ENCODE data around the gene SERPINB8.

Gene SERPINB8

DNA sequence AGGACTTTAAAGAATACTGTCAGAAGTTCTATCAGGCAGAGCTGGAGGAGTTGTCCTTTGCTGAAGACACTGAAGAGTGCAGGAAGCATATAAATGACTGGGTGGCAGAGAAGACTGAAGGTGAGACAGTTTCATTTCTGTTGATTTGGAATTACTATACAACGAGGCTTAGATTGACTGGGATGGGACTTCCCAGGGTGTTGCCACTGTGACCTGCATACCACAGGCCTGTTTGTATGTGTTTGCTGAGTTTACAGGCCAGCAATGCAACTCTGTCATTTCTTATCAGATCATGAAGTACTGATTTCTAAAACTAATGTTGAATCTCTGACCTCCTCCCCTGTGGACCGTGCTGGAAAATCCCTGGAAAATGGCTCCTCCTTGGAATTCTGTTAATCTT lies 11.8 kb downstream of the SERPINB8 start:
- no peak overlapping the region for H3K4me3 ChIP-seq (ENCODE audit: low read depth, low read length)
- in situ Hi-C loops (cut with HindIII; ENCODE audit: low sequenced_read_pairs), result no loop called here
- DNase-seq (ENCODE audit: low read depth), result no peak
- TF ChIP-seq, protein P1, sequence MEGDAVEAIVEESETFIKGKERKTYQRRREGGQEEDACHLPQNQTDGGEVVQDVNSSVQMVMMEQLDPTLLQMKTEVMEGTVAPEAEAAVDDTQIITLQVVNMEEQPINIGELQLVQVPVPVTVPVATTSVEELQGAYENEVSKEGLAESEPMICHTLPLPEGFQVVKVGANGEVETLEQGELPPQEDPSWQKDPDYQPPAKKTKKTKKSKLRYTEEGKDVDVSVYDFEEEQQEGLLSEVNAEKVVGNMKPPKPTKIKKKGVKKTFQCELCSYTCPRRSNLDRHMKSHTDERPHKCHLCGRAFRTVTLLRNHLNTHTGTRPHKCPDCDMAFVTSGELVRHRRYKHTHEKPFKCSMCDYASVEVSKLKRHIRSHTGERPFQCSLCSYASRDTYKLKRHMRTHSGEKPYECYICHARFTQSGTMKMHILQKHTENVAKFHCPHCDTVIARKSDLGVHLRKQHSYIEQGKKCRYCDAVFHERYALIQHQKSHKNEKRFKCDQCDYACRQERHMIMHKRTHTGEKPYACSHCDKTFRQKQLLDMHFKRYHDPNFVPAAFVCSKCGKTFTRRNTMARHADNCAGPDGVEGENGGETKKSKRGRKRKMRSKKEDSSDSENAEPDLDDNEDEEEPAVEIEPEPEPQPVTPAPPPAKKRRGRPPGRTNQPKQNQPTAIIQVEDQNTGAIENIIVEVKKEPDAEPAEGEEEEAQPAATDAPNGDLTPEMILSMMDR (IDR thresholded peaks at IDR 0.05; ENCODE audit: low read depth, low read length, missing control alignments), result no peak

DNA sequence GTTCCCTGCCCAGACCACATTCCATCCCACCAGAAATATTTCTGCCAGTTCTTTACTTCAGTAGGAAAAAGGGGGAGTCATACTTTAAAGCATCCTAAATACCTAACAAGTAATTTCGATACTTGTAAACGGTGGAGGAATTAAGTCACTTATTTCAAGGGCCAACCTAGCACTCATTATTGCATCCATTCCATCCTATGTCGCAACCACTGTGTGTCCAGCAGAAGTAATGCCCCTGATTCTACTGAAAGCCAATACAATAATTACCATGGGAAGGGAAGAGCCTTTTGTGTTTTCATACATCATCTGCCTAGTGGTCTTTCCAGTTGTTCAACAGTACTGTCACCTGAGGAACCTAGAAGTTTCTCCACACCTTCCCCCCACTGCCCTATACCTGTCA lies 12.5 kb downstream of the SERPINB8 start:
- TF ChIP-seq, protein P1 (IDR thresholded peaks at IDR 0.05; ENCODE audit: low read depth, low read length, missing control alignments), result no peak
- no peak for DNase-seq (ENCODE audit: low read depth)
- in situ Hi-C loops (cut with HindIII; ENCODE audit: low sequenced_read_pairs), result no loop called here
- H3K4me3 ChIP-seq (ENCODE audit: low read depth, low read length), result no peak overlapping the region

DNA sequence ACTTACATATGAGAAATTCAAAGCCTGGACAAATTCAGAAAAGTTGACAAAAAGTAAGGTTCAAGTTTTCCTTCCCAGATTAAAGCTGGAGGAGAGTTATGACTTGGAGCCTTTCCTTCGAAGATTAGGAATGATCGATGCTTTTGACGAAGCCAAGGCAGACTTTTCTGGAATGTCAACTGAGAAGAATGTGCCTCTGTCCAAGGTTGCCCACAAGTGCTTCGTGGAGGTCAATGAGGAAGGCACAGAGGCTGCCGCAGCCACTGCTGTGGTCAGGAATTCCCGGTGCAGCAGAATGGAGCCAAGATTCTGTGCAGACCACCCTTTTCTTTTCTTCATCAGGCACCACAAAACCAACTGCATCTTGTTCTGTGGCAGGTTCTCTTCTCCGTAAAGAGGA lies 17.0 kb downstream of the SERPINB8 start:
- no peak for DNase-seq (ENCODE audit: low read depth)
- TF ChIP-seq, protein P1 (IDR thresholded peaks at IDR 0.05; ENCODE audit: low read depth, low read length, missing control alignments), result no peak
- H3K4me3 ChIP-seq (ENCODE audit: low read depth, low read length), result no peak overlapping the region
- in situ Hi-C loops (cut with HindIII; ENCODE audit: low sequenced_read_pairs), result no loop called here

DNA sequence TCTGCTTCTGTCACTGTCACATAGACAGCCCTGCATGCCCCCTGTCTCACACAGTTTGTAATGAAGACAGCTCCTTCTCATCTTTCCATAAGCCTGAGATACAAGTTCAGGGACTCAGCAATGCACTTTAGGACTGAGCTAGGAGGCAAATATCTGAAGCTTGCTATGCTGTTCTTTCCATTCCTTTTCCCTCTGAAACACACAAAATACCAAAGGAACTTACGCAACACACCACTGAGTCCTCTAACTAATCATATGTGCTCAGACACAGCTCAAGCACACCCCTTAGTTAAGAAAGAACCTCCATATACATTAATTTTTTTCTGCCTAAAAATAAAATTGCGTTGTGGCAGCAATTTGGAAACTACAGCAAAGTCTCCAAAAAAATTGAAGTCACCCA lies 17.9 kb downstream of the SERPINB8 start:
- DNase-seq (ENCODE audit: low read depth), result no peak
- no peak overlapping the region for H3K4me3 ChIP-seq (ENCODE audit: low read depth, low read length)
- TF ChIP-seq, protein P1 (IDR thresholded peaks at IDR 0.05; ENCODE audit: low read depth, low read length, missing control alignments), result no peak
- in situ Hi-C loops (cut with HindIII; ENCODE audit: low sequenced_read_pairs), result no loop called here

DNA sequence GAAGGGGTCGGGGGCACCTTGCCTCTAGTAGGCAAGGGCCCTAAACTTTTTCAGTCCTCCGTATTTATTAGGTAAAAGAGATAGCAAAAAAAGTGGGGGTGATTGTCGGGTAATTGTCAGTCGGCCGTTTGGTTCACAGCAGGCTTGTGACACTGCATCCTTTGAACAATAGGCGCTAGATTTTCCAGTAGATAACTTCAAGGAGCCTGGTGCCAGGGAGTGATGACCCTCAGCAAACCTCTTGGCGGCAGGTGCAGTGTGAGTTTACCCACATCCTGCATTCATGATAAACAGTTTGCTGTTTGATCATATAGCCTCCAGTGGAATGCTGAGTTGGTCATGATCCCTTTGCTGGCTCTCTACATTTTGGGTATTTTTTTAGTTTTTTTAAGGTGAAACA lies 22.9 kb downstream of the SERPINB8 start:
- in situ Hi-C loops (cut with HindIII; ENCODE audit: low sequenced_read_pairs), result no loop called here
- TF ChIP-seq, protein P1 (IDR thresholded peaks at IDR 0.05; ENCODE audit: low read depth, low read length, missing control alignments), result no peak
- H3K4me3 ChIP-seq (ENCODE audit: low read depth, low read length), result no peak overlapping the region
- no peak for DNase-seq (ENCODE audit: low read depth)

DNA sequence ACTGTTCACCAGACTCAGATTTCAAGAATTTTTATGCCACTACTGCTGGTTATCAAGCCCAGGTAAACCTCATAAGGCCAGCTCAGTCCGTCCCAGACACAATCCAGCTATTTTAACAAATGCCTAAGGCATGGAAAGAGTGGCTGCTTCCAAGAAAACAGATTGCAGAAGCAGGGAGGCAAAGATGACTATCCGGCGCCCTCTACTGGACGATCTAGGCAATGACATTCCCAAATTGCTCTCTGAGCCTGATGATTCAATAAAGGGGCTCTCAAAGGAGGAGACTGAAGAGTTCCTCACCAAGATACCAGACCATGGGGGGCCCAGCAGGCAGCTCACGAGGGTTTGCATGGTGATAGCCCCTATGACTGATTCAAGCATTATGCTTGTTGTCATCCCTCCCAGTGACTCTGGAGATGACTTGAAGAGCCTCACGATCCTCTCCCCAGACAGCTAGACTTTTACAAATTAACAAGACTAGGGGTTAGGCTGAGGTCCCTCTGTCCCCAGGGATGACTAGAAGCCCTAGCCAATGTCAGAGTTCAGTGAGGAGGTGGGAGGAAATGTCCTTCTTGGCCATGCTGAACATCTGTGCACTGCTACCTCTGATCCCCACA lies 25.0 kb downstream of the SERPINB8 start:
- H3K4me3 ChIP-seq (ENCODE audit: low read depth, low read length), result no peak overlapping the region
- TF ChIP-seq, protein P1 (IDR thresholded peaks at IDR 0.05; ENCODE audit: low read depth, low read length, missing control alignments), result peak; percentile 95
- peak; percentile 26 for DNase-seq (ENCODE audit: low read depth)
- in situ Hi-C loops (cut with HindIII; ENCODE audit: low sequenced_read_pairs), result no loop called here
